ENCODE results near the gene PGLYRP2.

The PGLYRP2 gene

DNA sequence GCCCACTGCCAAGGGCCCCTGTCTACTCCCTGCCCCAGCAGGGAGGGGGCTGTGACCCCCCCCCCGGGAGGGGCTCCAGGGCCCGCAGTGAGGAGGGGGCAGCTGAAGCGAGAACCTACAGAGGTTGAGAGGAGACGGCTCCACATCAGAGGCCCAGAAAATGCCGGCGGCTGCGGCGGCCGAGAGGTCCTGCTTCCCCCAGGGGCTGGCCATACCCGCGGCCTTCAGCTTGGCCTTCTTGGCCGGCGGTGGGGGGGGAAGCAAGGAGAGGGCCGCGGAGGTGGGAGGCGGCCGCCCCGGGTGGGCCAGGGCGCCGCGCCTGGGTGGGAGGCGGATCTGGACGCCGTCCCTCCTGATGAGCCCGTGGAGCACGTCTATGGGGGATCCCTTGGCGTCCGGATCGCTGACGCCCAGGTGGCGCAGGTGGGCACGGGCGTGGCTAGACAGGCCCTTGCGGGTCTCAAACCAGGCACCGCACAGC lies 51.3 kb downstream of the PGLYRP2 start:
- H3K27ac ChIP-seq (ENCODE audit: poor library complexity, severe bottlenecking): no peak overlapping the region
- ATAC-seq (ENCODE audit: low read depth) (no peak), DNase-seq (ENCODE audit: low spot score) (no peak)
- H3K9me3 ChIP-seq (ENCODE audit: severe bottlenecking): peaks cover 4% of the 10 kb centered on the region
- no peak overlapping the region for H3K4me3 ChIP-seq (ENCODE audit: severe bottlenecking)
- peaks cover 4% of the 10 kb centered on the region for H3K4me1 ChIP-seq (ENCODE audit: insufficient read depth, poor library complexity, severe bottlenecking)
- TF ChIP-seq, protein P1, sequence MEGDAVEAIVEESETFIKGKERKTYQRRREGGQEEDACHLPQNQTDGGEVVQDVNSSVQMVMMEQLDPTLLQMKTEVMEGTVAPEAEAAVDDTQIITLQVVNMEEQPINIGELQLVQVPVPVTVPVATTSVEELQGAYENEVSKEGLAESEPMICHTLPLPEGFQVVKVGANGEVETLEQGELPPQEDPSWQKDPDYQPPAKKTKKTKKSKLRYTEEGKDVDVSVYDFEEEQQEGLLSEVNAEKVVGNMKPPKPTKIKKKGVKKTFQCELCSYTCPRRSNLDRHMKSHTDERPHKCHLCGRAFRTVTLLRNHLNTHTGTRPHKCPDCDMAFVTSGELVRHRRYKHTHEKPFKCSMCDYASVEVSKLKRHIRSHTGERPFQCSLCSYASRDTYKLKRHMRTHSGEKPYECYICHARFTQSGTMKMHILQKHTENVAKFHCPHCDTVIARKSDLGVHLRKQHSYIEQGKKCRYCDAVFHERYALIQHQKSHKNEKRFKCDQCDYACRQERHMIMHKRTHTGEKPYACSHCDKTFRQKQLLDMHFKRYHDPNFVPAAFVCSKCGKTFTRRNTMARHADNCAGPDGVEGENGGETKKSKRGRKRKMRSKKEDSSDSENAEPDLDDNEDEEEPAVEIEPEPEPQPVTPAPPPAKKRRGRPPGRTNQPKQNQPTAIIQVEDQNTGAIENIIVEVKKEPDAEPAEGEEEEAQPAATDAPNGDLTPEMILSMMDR (IDR thresholded peaks at IDR 0.05; ENCODE audit: poor library complexity, severe bottlenecking): no peak
- no peaks in the 10 kb centered on the region for H3K27me3 ChIP-seq (ENCODE audit: insufficient read depth, poor library complexity, severe bottlenecking)
- peaks cover 60% of the 10 kb centered on the region for H3K36me3 ChIP-seq (ENCODE audit: low read depth)

DNA sequence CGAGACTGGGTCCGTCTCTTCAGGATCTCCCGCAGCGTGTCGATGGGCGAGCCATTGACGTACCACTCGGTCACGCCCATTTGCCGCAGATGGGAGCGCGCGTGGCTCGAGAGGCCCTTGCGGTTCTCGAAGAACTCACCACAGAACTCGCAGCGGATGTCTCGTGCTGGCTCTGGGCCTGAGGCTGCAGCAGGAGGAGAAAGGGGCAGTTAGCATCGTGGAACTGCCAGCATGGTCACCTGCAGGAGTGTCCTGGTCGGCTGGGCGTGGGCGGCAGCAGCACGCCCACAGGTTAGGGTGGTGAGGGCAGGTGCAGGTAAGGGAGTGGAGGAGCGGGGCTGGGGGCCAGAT lies 52.0 kb downstream of the PGLYRP2 start:
- DNase-seq (ENCODE audit: low spot score) (peak; percentile 63), ATAC-seq (ENCODE audit: low read depth) (no peak)
- Histone ChIP-seq H3K4me3 (ENCODE audit: severe bottlenecking) (no peak overlapping the region), H3K27me3 (ENCODE audit: insufficient read depth, poor library complexity, severe bottlenecking) (no peaks in the 10 kb centered on the region), H3K27ac (ENCODE audit: poor library complexity, severe bottlenecking) (no peak overlapping the region), H3K4me1 (ENCODE audit: insufficient read depth, poor library complexity, severe bottlenecking) (peaks cover 4% of the 10 kb centered on the region), H3K36me3 (ENCODE audit: low read depth) (peaks cover 62% of the 10 kb centered on the region), H3K9me3 (ENCODE audit: severe bottlenecking) (peaks cover 4% of the 10 kb centered on the region)
- TF ChIP-seq, protein P1 (IDR thresholded peaks at IDR 0.05; ENCODE audit: poor library complexity, severe bottlenecking): no peak

DNA sequence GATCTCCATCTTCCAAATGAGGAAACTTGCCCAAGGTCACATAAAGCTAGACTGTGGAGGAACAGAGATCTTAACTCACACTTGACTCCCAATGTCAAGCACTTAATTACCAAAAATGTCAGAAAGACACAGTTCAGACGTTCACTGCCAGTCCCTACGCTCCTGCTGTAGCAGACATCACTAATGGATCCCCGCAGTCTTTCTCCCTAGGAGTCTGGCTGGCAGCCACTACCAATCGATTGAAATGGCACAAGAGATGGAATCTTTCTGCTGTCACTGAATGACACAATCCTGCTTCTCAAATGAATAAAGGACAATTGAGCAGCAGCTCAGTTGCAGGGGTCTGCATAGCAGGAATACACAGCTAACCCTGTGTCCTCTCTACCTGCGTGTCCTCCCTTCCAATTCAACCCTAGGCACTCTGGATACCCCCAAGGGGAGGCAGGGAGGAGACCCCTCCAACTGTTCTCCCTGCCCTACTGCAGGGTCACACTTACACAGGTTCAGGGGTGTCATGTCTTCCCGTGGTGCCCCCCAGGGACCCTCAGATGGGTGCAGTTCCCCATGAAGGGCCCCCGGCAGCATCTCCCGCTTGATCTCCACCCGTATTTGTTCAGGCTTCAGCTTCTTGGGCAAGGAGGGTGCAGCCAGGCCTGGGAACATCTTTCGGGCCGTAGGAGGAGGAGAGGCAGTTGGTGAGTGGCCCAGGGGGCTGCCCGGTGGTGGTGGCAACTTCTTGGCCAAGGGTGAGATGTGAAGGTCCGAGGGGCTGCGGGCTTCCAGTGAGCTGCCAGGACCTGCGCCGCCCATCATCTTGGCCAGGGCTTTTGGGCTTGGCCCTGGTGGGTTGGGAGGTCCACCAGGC lies 52.6 kb downstream of the PGLYRP2 start:
- Histone ChIP-seq H3K27ac (ENCODE audit: poor library complexity, severe bottlenecking) (no peak overlapping the region), H3K4me3 (ENCODE audit: severe bottlenecking) (no peak overlapping the region), H3K27me3 (ENCODE audit: insufficient read depth, poor library complexity, severe bottlenecking) (no peaks in the 10 kb centered on the region), H3K9me3 (ENCODE audit: severe bottlenecking) (peaks cover 4% of the 10 kb centered on the region), H3K36me3 (ENCODE audit: low read depth) (peaks cover 62% of the 10 kb centered on the region), H3K4me1 (ENCODE audit: insufficient read depth, poor library complexity, severe bottlenecking) (peaks cover 4% of the 10 kb centered on the region)
- ATAC-seq (ENCODE audit: low read depth) (no peak), DNase-seq (ENCODE audit: low spot score) (no peak)
- TF ChIP-seq, protein P1 (IDR thresholded peaks at IDR 0.05; ENCODE audit: poor library complexity, severe bottlenecking): no peak

DNA sequence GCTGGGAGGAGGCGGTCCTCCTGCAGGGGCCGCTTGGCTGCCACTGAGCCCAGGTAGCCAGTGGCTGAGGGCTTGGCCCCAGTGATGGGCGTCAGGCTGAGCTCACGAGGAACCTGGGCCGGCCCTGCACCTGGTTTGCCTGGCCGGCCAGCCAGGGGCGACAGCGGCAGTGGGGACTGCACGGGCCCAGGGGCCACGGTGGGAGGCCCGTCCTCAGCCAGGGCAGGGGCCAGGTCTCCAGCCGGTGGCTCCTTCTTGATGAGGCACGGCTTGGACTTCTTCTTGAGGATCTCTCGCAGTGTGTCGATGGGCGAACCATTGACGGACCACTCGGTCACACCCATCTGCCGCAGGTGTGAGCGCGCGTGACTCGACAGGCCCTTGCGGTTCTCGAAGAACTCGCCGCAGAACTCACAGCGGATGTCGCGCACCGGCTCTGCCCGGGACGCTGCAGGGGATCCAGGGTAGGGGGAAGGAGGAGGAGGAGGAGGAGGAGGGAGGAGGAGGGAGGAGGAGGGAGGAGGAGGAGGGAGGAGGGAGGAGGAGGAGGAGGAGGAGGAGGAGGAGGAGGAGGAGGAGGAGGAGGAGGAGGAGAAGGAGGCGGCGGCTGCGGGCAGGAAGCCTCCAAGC lies 53.9 kb downstream of the PGLYRP2 start:
- no peak overlapping the region for H3K27ac ChIP-seq (ENCODE audit: poor library complexity, severe bottlenecking)
- no peaks in the 10 kb centered on the region for H3K27me3 ChIP-seq (ENCODE audit: insufficient read depth, poor library complexity, severe bottlenecking)
- TF ChIP-seq, protein P1 (IDR thresholded peaks at IDR 0.05; ENCODE audit: poor library complexity, severe bottlenecking): no peak
- H3K4me3 ChIP-seq (ENCODE audit: severe bottlenecking): no peak overlapping the region
- no peaks in the 10 kb centered on the region for H3K4me1 ChIP-seq (ENCODE audit: insufficient read depth, poor library complexity, severe bottlenecking)
- peaks cover 62% of the 10 kb centered on the region for H3K36me3 ChIP-seq (ENCODE audit: low read depth)
- peaks cover 4% of the 10 kb centered on the region for H3K9me3 ChIP-seq (ENCODE audit: severe bottlenecking)
- no peak for ATAC-seq (ENCODE audit: low read depth)
- DNase-seq (ENCODE audit: low spot score): peak; percentile 61
